ENCODE data around the gene PARP4.

DNA sequence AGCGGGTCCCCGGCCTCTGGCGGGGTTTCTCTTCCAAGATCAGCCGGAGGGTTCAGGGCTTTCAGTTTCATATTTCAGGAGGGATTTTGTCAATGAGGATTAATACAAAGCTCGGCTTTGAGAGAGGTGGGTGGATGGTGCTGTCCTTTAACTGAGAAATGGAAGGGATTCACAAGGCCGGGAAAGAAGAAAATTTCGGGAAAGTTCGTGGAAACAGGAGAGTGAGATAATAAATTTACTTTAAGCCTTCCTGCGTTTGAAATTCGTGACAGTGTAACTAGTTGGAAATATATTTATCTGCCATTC, 283 bp upstream of the PARP4 start:
- TF ChIP-seq POLR2A (IDR thresholded peaks at IDR 0.05), result no peak
- TF ChIP-seq, protein P1, sequence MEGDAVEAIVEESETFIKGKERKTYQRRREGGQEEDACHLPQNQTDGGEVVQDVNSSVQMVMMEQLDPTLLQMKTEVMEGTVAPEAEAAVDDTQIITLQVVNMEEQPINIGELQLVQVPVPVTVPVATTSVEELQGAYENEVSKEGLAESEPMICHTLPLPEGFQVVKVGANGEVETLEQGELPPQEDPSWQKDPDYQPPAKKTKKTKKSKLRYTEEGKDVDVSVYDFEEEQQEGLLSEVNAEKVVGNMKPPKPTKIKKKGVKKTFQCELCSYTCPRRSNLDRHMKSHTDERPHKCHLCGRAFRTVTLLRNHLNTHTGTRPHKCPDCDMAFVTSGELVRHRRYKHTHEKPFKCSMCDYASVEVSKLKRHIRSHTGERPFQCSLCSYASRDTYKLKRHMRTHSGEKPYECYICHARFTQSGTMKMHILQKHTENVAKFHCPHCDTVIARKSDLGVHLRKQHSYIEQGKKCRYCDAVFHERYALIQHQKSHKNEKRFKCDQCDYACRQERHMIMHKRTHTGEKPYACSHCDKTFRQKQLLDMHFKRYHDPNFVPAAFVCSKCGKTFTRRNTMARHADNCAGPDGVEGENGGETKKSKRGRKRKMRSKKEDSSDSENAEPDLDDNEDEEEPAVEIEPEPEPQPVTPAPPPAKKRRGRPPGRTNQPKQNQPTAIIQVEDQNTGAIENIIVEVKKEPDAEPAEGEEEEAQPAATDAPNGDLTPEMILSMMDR (IDR thresholded peaks at IDR 0.05), result no peak
